ENCODE measurements around the gene DLGAP4.

Gene DLGAP4

DNA sequence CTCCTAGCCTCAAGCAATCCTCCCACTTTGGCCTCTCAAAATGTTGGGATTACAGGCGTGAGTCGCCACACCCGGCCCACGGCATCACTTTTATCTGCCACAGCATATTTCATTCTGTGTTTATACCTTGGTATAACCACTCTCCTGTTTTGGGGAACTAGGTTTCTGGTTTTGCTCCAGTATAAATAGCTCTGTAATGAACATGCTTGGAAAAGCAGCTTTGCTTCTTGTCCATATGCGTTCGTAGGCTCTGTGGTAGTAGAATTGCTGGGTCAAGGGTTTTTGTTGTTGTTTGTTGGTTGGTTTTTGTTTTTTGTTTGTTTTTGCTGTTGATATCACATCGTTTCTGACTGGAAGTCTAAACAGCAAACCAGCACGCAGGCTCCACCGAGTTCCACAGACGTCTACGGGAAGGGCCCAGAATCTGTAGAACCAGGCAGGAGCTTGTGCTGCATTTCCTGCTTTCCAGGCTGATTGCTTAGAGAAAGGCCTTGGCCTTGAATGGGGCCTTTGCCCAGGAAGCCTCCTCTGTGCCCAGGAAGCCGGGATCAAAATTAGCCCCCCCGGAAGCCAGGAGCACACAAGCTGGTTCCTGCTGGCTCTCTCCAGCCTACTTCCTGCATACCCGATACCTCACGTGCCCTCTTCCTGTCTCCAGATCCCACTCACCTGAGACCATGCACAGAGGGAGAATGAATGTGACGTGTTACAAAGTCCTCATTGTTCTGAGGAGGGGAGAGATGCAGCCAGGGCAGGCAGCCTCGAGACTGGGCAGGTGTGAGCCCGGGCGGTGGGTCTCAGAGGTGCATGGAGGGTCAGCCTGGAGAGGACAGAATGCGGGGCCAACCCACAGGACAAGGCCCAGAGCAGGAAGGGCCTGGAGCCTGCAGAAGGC, 35.1 kb upstream of the DLGAP4 start:
- POLR2A ChIA-PET = interaction anchor here (0.6 kb wide), 1 partner anchor 286 kb away, joined by 4 read pairs; no protein-coding TSS in a partner anchor
- no peak for TF ChIP-seq CTCF (IDR thresholded peaks at IDR 0.05; ENCODE audit: control extremely low read depth, extremely low read depth, low read depth, missing control alignments)

DNA sequence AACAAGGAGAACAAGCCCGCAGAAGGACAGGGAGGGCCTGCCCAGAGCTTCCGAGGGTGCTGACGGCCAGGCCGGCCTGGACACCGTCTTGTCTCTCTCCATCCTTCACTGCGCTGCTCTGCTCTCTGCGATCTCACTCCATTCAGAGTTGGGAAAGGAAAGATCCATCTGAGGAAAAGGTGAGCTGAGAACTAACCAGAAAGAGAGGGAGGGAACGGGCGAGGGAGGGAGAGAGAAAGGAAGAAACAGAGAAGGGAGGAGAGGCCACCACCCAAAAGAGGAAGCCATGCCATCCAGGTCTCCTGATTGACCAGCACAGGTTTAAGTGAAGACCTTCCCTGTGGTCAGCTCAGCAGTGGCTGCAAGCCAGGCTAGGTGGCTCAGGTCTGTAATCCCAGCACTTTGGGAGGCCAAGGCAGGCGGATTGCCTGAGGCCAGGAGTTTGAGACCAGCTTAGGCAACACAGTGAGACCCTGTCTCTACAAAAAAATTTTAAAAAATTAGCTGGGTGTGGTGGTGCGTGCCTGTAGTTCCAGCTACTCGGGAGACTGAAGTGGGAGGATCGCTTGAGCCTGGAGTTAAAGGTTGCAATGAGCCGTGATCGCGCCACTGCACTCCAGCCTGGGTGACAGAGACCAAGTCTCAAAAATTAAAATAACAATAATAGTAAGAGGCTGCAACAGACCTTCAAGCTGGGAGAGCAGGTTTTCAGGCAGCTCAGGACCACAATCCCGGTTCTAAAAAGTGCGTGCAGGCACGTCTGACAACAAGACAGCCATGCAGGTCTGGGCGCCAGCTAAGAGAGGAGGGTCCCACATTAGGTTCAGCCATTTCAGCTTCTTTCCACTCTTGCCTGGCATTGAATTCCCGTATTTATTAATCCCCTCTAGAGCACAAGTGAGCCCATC, 34.2 kb upstream of the DLGAP4 start:
- CTCF ChIA-PET = interaction anchor here (0.8 to 7.4 kb wide), 5 partner anchors 69 to 646 kb away, joined by 3 to 66 read pairs (median 3); no protein-coding TSS in a partner anchor
- no peak for TF ChIP-seq CTCF (IDR thresholded peaks at IDR 0.05; ENCODE audit: control extremely low read depth, extremely low read depth, low read depth, missing control alignments)
- POLR2A ChIA-PET = interaction anchor here (0.6 kb wide), 1 partner anchor 287 kb away, joined by 4 read pairs; no protein-coding TSS in a partner anchor
- DNase-seq (ENCODE audit: extremely low spot score) = no peak

More for the DNA sequence above, 35.1 kb upstream of the DLGAP4 start:
- CTCF ChIA-PET = interaction anchor here (1.0 to 7.4 kb wide), 4 partner anchors 21 to 168 kb away, joined by 3 to 66 read pairs (median 13); no protein-coding TSS in a partner anchor
- DNase-seq (ENCODE audit: extremely low spot score) = no peak

- CTCF ChIA-PET = interaction anchor here (1.0 to 7.4 kb wide), 9 partner anchors 15 to 614 kb away, joined by 3 to 66 read pairs (median 4); partner anchors contain the start of gene AAR2
- no peak for DNase-seq (ENCODE audit: extremely low spot score)
- POLR2A ChIA-PET = no interaction called here
- TF ChIP-seq CTCF (IDR thresholded peaks at IDR 0.05; ENCODE audit: control extremely low read depth, extremely low read depth, low read depth, missing control alignments) = no peak
Observed at GRCh38 chr20:36272547-36273220, 33.5 kb upstream of the DLGAP4 start.

- peak; percentile 53 for TF ChIP-seq CTCF (IDR thresholded peaks at IDR 0.05; ENCODE audit: control extremely low read depth, extremely low read depth, low read depth, missing control alignments)
- ChIA-PET CTCF (interaction anchor here (0.8 to 7.4 kb wide), 11 partner anchors 16 to 613 kb away, joined by 3 to 66 read pairs (median 4); partner anchors contain the start of gene AAR2), POLR2A (no interaction called here)
- peak; percentile 51 for DNase-seq (ENCODE audit: extremely low spot score)
Observed at GRCh38 chr20:36273414-36274180, 32.5 kb upstream of the DLGAP4 start.

DNA sequence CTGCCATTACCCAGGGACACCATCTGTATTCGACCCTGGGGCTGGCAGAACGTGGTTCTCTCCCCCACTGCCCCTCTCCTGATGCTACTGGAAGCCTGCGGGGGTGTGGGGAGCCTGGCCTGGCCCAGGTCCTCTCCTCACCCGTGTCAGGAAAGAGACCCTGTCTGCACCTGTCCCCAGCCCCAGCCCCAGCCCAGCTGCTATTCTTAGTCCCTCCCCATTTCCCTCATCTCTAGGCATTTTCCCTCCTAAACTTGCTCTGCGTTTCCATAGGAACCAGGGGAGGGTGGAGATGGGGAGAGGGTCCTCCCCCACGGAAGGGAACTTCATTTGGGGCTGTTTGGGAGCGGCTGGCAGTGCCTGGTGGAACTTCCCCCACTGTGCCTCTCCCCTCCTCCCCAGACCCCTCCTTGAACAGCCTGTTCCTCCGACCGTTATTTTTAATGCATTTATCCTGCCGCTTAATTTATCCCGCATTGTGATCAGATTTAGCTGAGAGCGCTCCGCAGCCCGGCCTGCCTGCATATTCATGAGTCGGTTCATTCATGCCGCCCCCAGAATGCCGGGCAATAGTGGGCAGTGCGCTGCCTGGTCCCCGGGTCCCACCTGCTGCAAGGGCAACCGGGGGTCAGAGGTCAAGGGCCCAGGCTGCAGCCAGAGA, 31.8 kb upstream of the DLGAP4 start:
- CTCF ChIA-PET = interaction anchor here (0.8 to 7.4 kb wide), 8 partner anchors 52 to 612 kb away, joined by 3 to 66 read pairs (median 4); no protein-coding TSS in a partner anchor
- TF ChIP-seq CTCF (IDR thresholded peaks at IDR 0.05; ENCODE audit: control extremely low read depth, extremely low read depth, low read depth, missing control alignments) = no peak
- no peak for DNase-seq (ENCODE audit: extremely low spot score)

More for the DNA sequence above, 31.8 kb upstream of the DLGAP4 start:
- POLR2A ChIA-PET = no interaction called here
